T47D (cell line): ENCODE results near the gene COL9A1.
"Not testable (repeated sequence)": the region's sequence is repeated elsewhere in the genome, so short reads cannot be mapped to it uniquely, and the experiment has no call there.

Experiments used
- DNase-seq, 2 experiments: peaks; one replicate each; pipeline versions ENCODE4 v3.0.0 to v3.0.0-alpha.2; 2011 to 2012; ENCODE audit warnings: low read depth in 1 of 2, low spot score in 1 of 2
- JUND ChIP-seq: IDR thresholded peaks from 2 replicates; pipeline ENCODE4 v1.6.1; 2012; ENCODE audit warnings: low read depth
- in situ Hi-C: cut with HindIII; loops from 2 replicates; pipeline ENCODE4 v1.10.0; 2016; ENCODE audit warnings: low sequenced_read_pairs, low pct_unique_long_range_greater_than_20kb

The COL9A1 gene

DNA sequence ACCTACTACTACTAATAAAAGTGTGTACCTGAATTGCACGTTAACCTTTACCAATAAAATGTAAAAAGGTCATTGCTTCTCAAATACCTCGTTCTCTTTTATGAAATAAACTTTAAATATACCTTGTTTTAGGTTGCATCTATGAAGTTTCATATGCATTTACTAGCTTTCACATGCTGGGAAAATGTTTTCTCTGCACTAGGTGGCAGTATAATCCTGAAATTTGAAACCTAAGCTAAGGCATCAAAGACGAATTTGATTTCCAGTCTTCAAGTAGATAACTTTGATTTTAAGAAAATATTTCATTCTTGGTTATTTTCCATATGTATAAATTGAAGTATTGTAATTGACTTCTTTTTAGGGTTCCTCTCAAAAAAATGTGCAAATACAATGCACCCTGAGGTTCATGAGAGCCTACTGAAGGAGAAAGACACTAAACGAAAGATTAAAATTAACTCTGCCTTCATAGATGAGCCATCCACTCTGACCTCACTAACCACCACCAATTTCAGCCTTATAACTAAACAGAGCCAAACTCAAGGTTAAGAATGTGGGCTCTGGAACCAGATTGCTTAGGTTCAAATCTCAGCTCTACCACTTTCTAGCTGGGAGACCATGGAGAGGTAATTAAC is 7.3 kb upstream of the COL9A1 start:
- in situ Hi-C loops = no loop called here
- peak in 1 of 2 experiments; percentile 63 for DNase-seq
- no peak for TF ChIP-seq JUND

DNA sequence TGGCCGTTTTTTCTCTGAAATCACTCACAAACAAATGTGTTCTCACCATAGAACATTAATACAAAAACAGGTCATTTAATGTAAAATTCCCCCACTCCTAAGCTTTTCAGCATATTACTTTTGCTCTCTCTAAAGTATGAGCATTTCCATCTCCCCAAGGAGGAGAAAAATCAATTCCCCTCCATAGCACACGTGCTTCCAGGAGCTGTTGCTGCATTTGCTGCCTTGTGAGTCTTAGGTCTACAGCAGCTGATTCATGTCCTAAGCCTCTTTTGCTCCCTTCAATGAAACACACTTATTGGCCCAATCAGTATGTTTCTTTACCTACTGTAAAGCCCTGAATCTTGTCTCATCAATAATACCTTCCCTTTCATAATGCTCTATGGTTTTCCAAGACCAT is 6.4 kb upstream of the COL9A1 start:
- DNase-seq = no peak
- in situ Hi-C loops = no loop called here

DNA sequence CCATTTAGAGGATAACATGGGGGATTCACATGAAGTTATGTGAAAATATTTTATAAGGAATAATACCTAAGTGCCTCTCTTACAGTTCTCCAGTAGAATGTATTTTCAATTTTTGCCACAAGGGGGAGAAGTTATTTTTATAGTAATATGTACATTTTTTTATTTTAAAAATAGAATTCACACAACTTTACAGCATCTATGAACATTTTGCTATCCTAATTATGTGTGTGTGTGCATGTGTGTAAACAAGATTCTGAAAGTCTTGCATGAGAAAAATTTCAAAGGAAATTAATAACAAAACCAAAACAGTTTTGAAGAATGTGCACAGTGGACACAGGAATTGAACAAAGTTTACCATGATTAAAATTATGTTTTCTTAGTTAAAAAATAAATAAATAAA is 5.3 kb upstream of the COL9A1 start:
- in situ Hi-C loops, DNase-seq: not testable (repeated sequence)

More for the DNA sequence above, 6.4 kb upstream of the COL9A1 start:
- no peak for TF ChIP-seq JUND

GRCh38 chr6:70307008-70307407 is 4.1 kb upstream of the COL9A1 start:
- TF ChIP-seq JUND = no peak
- in situ Hi-C loops = no loop called here
- no peak for DNase-seq

DNA sequence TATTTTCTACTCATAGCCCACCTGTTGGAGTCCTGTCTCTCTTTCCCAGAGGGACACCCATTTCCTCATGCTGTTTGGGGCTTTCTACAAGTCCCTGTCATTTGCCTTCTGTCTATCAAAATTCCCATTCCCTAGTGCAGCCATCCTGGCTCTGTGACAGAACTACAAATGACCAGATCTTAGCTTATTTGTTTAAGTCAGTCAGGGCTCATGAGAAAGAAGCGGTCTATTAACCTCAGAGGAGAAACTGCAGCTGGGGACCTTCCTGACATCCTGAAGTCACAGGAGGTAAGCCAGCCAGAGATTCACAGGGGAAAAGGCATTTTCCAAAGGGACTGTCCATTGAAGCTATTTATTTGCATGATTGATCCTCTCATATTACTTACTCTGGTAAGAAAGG is 1.7 kb upstream of the COL9A1 start:
- no peak for DNase-seq
- TF ChIP-seq JUND = no peak
- in situ Hi-C loops = no loop called here

DNA sequence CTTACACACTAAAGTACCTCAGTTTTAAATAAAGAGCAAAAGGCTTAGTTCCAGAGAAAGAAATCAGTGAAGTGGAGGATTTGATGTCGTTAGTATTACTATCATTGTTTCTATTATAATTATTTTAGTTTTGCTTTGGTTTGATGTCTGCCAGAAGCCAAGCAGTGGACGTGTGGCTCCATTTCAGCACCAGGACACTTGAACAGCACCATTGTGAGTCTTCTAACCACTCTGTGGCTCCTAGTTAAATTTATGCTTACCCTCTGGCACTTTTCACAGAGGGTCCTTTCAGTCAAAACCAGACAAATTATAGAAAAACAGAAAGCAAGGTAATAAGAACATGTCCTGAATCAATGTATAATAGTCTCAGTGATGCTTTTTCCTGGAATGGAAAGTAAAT is 3.4 kb downstream of the COL9A1 start:
- in situ Hi-C loops = no loop called here
- peak in 1 of 2 experiments; percentile 48 for DNase-seq
- TF ChIP-seq JUND = no peak

DNA sequence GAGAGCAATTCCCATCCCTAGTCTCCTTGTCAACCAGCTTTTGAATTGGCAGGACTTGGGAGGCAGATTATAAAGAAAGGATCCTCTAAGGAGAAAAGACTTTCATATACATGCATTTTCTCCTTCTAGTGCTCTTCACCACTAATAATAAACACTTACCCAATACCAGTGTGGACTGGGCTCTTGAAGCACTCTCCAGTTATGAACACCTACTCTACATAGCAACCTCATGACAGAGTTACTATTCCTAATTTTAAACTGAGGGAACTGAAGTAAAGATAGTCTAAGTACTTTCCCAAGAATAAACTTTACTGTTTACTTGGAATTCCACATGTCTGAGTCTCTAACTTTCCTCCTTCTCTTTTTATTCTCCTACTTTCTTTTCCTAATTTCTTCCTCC is 4.8 kb downstream of the COL9A1 start:
- no peak for DNase-seq
- in situ Hi-C loops = no loop called here
- no peak for TF ChIP-seq JUND

DNA sequence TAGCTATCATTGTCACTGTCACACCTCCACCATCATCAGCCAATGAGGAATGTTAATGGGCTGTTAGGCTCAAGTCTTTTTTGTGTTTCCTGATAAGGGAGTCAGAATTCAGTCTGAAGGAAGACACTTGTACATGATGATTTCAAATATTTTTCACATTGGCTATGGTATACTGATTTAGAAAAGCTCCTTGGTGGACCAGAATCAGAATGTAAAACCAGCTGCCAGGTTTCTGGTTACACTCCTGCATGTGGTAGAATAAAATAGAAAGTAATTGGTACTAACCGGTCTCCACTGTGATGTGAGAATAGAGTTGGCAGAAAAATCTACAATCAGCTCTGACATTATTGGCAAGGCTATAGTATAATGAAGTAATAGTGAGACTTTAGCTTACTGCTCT is 10.7 kb downstream of the COL9A1 start:
- no peak for DNase-seq
- in situ Hi-C loops = no loop called here
- TF ChIP-seq JUND = no peak

DNA sequence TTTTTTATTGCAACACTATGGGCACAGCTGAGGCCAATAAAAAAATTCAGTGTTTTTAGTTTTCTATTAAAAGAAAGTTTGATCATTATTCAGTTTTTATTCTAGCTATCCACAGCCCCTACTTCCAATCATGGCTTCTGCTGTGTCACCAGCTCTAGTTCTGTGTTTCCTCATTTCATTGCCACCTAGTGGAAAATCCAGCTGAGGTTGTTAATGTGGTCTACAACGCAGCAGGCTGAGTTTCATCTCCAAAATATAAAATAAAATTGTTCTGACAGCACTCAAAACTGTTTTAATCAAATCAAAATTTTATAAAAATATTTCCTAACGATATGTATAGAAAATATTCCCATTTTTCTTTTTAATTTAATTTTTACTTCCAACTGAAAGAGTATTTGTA is 13.6 kb downstream of the COL9A1 start:
- TF ChIP-seq JUND = no peak
- in situ Hi-C loops = no loop called here
- DNase-seq = peak; percentile 24 to 25

DNA sequence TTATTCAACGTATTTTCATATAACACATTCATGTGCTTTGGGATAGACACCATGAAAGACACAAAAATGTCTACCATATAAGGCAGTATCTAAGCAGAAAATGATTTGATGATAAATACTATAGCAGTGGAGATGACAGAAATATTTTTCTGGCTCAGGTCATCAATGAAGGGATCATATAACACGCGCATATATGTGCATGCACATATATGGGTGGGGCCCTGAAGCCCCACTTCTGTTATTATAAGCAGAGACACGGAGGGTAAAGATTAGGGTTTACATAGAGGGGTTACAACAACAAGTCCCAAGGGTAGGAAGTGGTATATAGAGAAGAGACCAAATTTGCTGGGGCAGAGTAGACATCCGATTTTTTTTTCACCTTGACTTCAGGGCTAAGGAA is 16.0 kb downstream of the COL9A1 start:
- in situ Hi-C loops = no loop called here
- TF ChIP-seq JUND = no peak
- DNase-seq = no peak

GRCh38 chr6:70285201-70285600 is 17.7 kb downstream of the COL9A1 start:
- in situ Hi-C loops = no loop called here
- TF ChIP-seq JUND = no peak
- no peak for DNase-seq

GRCh38 chr6:70282919-70283461 is 19.9 kb downstream of the COL9A1 start:
- in situ Hi-C loops = no loop called here
- no peak for DNase-seq
- TF ChIP-seq JUND = no peak

DNA sequence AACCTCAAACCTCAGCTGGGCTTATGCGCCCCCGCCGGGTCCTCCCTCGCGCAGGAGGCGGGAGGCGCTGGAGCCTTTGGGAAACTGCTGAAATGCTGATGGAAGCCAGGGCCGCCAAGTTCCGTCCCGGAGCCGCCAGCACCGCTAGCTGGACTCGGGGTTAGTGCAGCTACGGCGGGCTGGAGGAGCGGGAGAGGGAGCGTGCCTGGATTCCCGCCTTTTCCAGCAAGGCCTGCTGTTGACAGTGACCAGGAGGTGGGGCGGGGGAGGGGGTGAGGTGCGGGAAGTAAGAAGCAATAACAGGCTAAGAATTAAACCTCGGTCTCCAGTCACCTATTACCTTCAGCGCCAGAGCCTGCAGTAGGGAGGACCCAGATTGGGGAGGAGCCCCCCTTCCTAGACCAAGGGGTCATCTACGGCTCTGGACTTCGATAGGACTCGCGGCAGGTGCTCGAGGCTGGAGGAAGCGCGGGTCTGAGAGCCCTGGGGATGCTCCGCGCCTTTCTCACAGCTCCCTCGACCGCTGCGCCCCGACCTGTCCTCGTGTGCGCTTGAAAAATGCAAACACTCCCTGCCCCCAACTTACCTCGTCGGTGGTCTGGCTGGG is 20.5 kb downstream of the COL9A1 start:
- DNase-seq = no peak
- in situ Hi-C loops = no loop called here
- no peak for TF ChIP-seq JUND

DNA sequence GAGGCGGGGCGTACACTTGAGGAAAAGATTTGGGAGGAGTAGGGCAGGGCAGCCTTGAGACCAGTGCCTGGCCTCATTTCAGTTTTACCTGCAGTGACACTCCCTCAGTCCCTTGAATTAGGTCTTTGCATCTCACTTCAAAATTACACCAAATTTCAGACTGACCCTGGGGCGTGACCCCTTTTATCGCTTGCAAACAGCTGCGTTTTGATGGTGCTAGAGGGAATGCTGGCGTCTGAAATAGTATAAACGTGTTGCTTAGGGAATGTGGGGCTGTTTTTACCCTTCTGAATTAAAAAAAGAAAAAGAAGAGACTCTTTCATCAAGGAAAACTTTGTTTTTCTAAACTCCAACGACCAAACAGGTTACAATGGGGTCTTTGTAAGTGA is 21.0 kb downstream of the COL9A1 start:
- no peak for TF ChIP-seq JUND
- in situ Hi-C loops = no loop called here
- no peak for DNase-seq
